Measurements from ENCODE around the gene USP5. TPM values are rescaled to one million over a fixed set of nuclear protein-coding genes. Genes with fewer than 3 reads are reported as not detected.
A peak's percentile ranks its signal among the peaks of the same experiment; 100 is the strongest.

Gene USP5
- total RNA-seq, 3 donors from 2014 or later (not counting 1 experiment from before 2014, with no cell fraction given), result 48.3 to 67.2 (median 57.2) TPM

DNA sequence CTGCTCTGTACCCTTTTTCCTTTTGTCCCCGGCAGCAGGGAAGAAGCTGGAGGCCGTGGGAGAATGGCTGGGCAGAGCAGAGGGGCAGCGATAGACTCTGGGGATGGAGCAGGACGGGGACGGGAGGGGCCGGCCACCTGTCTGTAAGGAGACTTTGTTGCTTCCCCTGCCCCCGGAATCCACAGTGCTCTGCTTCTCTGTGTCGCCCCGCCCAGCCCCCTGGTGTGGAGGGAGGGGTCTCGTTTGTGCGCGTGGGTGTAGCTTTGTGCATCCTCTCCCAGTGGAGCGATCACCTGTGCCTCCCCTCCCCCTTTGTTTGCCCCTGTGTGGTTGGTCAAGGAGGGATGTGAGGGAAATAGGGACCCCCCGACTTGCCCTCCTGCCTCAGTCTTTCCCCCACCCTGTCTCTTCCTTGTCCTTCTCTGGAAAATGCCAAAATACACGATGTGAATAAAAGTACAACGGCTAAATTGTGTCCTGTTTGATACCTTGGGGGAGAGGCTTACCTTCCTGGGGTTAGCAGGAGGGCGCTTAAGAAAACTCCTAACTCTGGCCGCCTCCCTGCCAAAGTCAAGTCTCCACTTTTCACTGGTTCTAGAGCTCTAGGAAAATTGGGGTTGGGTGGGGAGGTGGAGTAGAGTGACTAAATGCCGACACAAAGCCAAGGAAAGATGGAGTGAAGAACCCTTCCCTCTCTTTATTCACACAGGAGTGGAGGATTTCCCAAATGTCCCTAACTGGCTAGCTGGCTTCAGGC lies 14.4 kb downstream of the USP5 start:
- H3K4me3 ChIP-seq (ENCODE audit: low read length), result peak overlapping the region; percentile 48
- no peak for TF ChIP-seq CTCF (IDR thresholded peaks at IDR 0.05)
- H3K27me3 ChIP-seq (ENCODE audit: control insufficient read depth, insufficient read depth, low read length), result no peaks in the 10 kb centered on the region
- Mint-ChIP-seq H3K27ac (peak overlapping the region; percentile 74 to 84), H3K4me3 (peak overlapping the region; percentile 95), H3K4me1 (peaks cover 26 to 34% of the 10 kb centered on the region in 2 donors), H3K36me3 (peaks cover under 1% of the 10 kb centered on the region), H3K9me3 (no peaks in the 10 kb centered on the region), H3K27me3 (ENCODE audit: low read depth in 2 of 2) (no peaks in the 10 kb centered on the region)
- intact Hi-C loops (cut with micrococcal nuclease), result no loop called here
- H3K27ac ChIP-seq (ENCODE audit: low read length), result peak overlapping the region; percentile 71
- DNase-seq, result peak in 1 of 2 donors; percentile 30
- no peaks in the 10 kb centered on the region for H3K9me3 ChIP-seq (ENCODE audit: control insufficient read depth, insufficient read depth, low read length)
- no peak for ATAC-seq
- WGBS (ENCODE audit: insufficient coverage), result 95% methylated on average over 13 of the region's 19 CpGs
- peaks cover 37% of the 10 kb centered on the region for H3K36me3 ChIP-seq (ENCODE audit: control insufficient read depth, insufficient read depth, low read length)
- peaks cover 36% of the 10 kb centered on the region for H3K4me1 ChIP-seq (ENCODE audit: control insufficient read depth, insufficient read depth, low read length)

DNA sequence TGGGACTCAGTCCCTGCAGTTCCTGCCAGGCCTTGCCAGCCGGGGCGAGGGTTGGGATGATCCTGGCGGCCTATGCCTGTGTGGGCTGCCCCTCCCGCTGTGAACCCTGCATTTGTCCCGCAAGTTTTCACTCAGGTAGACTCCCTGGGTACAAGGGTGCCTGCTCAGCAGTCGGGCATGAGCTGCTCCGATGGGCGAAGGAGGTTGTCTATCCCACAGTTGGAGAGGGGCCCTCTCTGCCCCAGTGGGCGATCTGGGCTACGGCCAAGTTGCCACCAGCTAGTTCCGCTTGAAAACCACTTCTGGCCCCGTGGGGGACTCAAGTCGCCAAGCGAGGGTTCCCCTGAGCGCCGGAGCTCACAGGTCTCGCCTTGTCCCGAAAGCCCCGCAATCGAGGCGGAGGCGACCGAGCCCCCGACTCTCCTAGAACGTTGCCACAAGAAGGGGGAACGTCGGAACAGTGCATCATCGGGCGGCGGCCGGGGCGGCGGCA lies 15.0 kb downstream of the USP5 start:
- DNase-seq, result no peak
- no peak for TF ChIP-seq CTCF (IDR thresholded peaks at IDR 0.05)
- no peaks in the 10 kb centered on the region for H3K27me3 Mint-ChIP-seq (ENCODE audit: low read depth in 2 of 2)
- Histone ChIP-seq H3K9me3 (ENCODE audit: control insufficient read depth, insufficient read depth, low read length) (no peaks in the 10 kb centered on the region), H3K4me1 (ENCODE audit: control insufficient read depth, insufficient read depth, low read length) (peaks cover 42% of the 10 kb centered on the region), H3K36me3 (ENCODE audit: control insufficient read depth, insufficient read depth, low read length) (peaks cover 35% of the 10 kb centered on the region), H3K27me3 (ENCODE audit: control insufficient read depth, insufficient read depth, low read length) (no peaks in the 10 kb centered on the region), H3K27ac (ENCODE audit: low read length) (peak overlapping the region; percentile 71), H3K4me3 (ENCODE audit: low read length) (peak overlapping the region; percentile 48)
- H3K27ac Mint-ChIP-seq, result peak overlapping the region; percentile 74 to 84
- WGBS (ENCODE audit: insufficient coverage), result 4% methylated on average over 33 of the region's 33 CpGs
- intact Hi-C loops (cut with micrococcal nuclease), result no loop called here
- no peaks in the 10 kb centered on the region for H3K36me3 Mint-ChIP-seq
- peak in 1 of 3 donors; percentile 1 for ATAC-seq
- peaks cover 29 to 40% of the 10 kb centered on the region in 2 donors for H3K4me1 Mint-ChIP-seq
- peak overlapping the region; percentile 95 for H3K4me3 Mint-ChIP-seq
- no peaks in the 10 kb centered on the region for H3K9me3 Mint-ChIP-seq

DNA sequence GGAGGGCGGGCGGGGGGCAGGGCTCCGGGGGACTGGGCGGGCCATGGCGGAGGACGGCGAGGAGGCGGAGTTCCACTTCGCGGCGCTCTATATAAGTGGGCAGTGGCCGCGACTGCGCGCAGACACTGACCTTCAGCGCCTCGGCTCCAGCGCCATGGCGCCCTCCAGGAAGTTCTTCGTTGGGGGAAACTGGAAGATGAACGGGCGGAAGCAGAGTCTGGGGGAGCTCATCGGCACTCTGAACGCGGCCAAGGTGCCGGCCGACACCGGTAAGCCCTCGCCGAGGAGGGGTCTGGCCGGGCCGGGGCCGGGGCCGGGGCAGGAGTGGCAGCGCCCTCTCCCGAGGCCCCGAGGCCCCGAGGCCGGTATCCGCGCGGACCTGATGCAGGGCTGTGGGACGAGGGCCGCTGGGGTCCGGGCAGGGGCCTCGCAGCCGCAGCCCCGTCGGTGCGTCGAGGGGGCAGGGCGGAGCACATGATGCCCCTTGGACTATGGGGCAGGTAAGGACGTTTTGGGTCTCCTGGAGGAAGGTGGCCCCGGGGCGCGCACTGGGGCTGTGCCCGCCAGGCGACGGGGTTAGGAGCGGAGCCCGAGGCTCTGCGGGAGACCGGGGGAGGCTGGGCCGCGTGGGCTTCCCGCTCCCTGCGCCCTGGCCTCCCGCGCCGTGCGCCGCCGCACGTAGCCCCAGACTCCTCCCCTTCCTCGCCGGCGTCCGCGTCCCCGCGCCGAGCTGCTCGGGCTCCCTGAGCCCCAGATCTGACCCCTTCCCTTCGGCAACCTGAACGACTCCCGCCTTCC lies 15.7 kb downstream of the USP5 start, which contains the start of gene TPI1:
TPI1 (plus strand) TSS at position 119 of the 798 bp plus-strand sequence; CDS start at position 155, 36 bp downstream.
- Mint-ChIP-seq H3K4me3 (peak within 1 kb of the TSS; percentile 95), H3K36me3 (no peaks in the 10 kb centered on the region), H3K27ac (peak within 1 kb of the TSS; percentile 74 to 84), H3K27me3 (ENCODE audit: low read depth in 2 of 2) (no peaks in the 10 kb centered on the region), H3K9me3 (no peaks in the 10 kb centered on the region), H3K4me1 (peaks cover 36 to 46% of the 10 kb centered on the region in 2 donors)
- no peaks in the 10 kb centered on the region for H3K9me3 ChIP-seq (ENCODE audit: control insufficient read depth, insufficient read depth, low read length)
- ATAC-seq (peak; percentile 83 to 93 (median 89)), DNase-seq (peak; percentile 66 to 85)
- WGBS (ENCODE audit: insufficient coverage), result under 1% methylated on average over 86 of the region's 86 CpGs
- H3K27me3 ChIP-seq (ENCODE audit: control insufficient read depth, insufficient read depth, low read length), result no peaks in the 10 kb centered on the region
- no peak for TF ChIP-seq CTCF (IDR thresholded peaks at IDR 0.05)
- peaks cover 33% of the 10 kb centered on the region for H3K36me3 ChIP-seq (ENCODE audit: control insufficient read depth, insufficient read depth, low read length)
- peak within 1 kb of the TSS; percentile 71 for H3K27ac ChIP-seq (ENCODE audit: low read length)
- H3K4me1 ChIP-seq (ENCODE audit: control insufficient read depth, insufficient read depth, low read length), result peaks cover 48% of the 10 kb centered on the region
- peak within 1 kb of the TSS; percentile 48 for H3K4me3 ChIP-seq (ENCODE audit: low read length)
- intact Hi-C loops (cut with micrococcal nuclease), result no loop called here

Data from natural killer cell (primary cell).